Tibial nerve (tissue), 4 donors: ENCODE measurements around the gene EED.

Experiments used
- EP300 ChIP-seq, 2 donors: sonication (generic); formaldehyde crosslinking; IDR thresholded peaks; one replicate each; pipeline ENCODE4 v1.6.1; 2017; ENCODE audit warnings: antibody characterized with exemption in 2 of 2, mild to moderate bottlenecking in 1 of 2
- POLR2A ChIP-seq, 2 donors: fragments of 450-650 bp; IDR thresholded peaks; one replicate each; pipeline ENCODE4 v1.6.1; 2017; ENCODE audit warnings: antibody characterized with exemption in 2 of 2, mild to moderate bottlenecking in 2 of 2, moderate library complexity in 2 of 2
- TF ChIP-seq, protein P1 (sequence below), 5 experiments: fragments of 200-600 bp in 3 of 5; fragments of 450-650 bp in 2 of 5; sonication (generic) in 3 of 5; IDR thresholded peaks; one replicate each; pipeline ENCODE4 v1.5.1; 2016 to 2019; ENCODE audit warnings: antibody characterized with exemption in 5 of 5, mild to moderate bottlenecking in 3 of 5, moderate library complexity in 2 of 5

DNA sequence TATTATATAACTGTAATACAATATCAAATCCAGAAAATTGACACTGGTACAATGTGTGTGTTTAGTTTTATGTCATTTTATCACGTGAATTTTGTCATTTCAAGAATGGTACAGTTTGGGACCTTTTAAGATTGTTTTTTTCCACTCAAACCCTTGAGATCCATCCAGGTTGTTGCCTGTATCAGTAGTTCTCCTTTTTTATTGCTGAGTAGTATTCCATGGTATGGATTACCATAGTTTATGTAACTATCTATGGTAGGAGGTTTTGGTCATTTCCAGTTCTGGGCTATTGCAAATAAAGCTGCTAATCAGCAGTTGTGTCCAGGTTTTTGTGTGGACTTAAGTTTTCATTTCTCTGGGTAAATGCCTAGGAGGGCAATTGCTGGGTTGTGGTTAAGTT, 25.1 kb downstream of the EED start:
- TF ChIP-seq, protein P1, sequence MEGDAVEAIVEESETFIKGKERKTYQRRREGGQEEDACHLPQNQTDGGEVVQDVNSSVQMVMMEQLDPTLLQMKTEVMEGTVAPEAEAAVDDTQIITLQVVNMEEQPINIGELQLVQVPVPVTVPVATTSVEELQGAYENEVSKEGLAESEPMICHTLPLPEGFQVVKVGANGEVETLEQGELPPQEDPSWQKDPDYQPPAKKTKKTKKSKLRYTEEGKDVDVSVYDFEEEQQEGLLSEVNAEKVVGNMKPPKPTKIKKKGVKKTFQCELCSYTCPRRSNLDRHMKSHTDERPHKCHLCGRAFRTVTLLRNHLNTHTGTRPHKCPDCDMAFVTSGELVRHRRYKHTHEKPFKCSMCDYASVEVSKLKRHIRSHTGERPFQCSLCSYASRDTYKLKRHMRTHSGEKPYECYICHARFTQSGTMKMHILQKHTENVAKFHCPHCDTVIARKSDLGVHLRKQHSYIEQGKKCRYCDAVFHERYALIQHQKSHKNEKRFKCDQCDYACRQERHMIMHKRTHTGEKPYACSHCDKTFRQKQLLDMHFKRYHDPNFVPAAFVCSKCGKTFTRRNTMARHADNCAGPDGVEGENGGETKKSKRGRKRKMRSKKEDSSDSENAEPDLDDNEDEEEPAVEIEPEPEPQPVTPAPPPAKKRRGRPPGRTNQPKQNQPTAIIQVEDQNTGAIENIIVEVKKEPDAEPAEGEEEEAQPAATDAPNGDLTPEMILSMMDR (IDR thresholded peaks at IDR 0.05): no peak
- TF ChIP-seq POLR2A (IDR thresholded peaks at IDR 0.05): no peak
- TF ChIP-seq EP300 (IDR thresholded peaks at IDR 0.05): no peak
